H1 (cell line): ENCODE data around the gene HNF1B. TPM values are rescaled to one million over a fixed set of nuclear protein-coding genes. Genes with fewer than 3 reads are reported as not detected.
A peak's percentile ranks its signal among the peaks of the same experiment; 100 is the strongest.

Source experiments
- CTCF ChIA-PET: fragments of 300-600 bp; sonication (Branson Sonifier 250); formaldehyde crosslinking; loops from one replicate; lab custom pipeline; 2021; ENCODE audit not compliant: partially characterized antibody; lab: Charles Lee
- POLR2A ChIA-PET: fragments of 300-600 bp; sonication (Branson Sonifier 250); formaldehyde crosslinking; loops from one replicate; lab custom pipeline; 2021; ENCODE audit warnings: inconsistent platforms; ENCODE audit not compliant: partially characterized antibody; lab: Charles Lee
- DNase-seq, 2 experiments: peaks; one replicate each; pipeline versions ENCODE4 v3.0.0 to v3.0.0-alpha.2; 2010 to 2022; ENCODE audit warnings: low spot score in 2 of 2, low read depth in 1 of 2, mixed read lengths in 1 of 2
- FAIRE-seq: peaks from 2 replicates; lab custom pipeline; 2011; peaks lifted over from hg19 to GRCh38; lab: Jason Lieb, UNC
- H2AFZ ChIP-seq: 2 replicates; pipeline ENCODE4 v1.8.1; 2012; ENCODE audit warnings: low read length, inconsistent platforms
- H2AK5ac ChIP-seq: 2 replicates; pipeline ENCODE4 v1.6.1; 2013; ENCODE audit warnings: low read depth, low read length
- H2BK120ac ChIP-seq: replicated peaks from 2 replicates; pipeline ENCODE3; 2013; ENCODE audit warnings: low read depth, low read length, inconsistent platforms
- H2BK12ac ChIP-seq: 2 replicates; pipeline ENCODE4 v1.6.1; 2013; ENCODE audit warnings: low read depth, low read length
- H2BK15ac ChIP-seq: 2 replicates; pipeline ENCODE4 v1.6.1; 2013; ENCODE audit warnings: low read length
- H2BK20ac ChIP-seq: 2 replicates; pipeline ENCODE4 v1.6.1; 2013; ENCODE audit warnings: low read length
- H2BK5ac ChIP-seq: 2 replicates; pipeline ENCODE4 v1.6.1; 2013; ENCODE audit warnings: low read depth, low read length
- H3K14ac ChIP-seq: 2 replicates; pipeline ENCODE4 v1.6.1; 2013; ENCODE audit warnings: inconsistent platforms; ENCODE audit not compliant: insufficient read length
- H3K18ac ChIP-seq: 2 replicates; pipeline ENCODE4 v1.6.1; 2013; ENCODE audit warnings: low read length; ENCODE audit errors: extremely low read depth
- H3K23ac ChIP-seq: 2 replicates; pipeline ENCODE4 v1.6.1; 2013; ENCODE audit warnings: inconsistent platforms; ENCODE audit not compliant: insufficient read length
- H3K23me2 ChIP-seq: 2 replicates; pipeline ENCODE4 v1.6.1; 2013; ENCODE audit warnings: low read depth, low read length
- H3K27ac ChIP-seq: 2 replicates; pipeline ENCODE4 v1.6.1; 2011; ENCODE audit warnings: low read depth, low read length, inconsistent platforms
- H3K27me3 ChIP-seq, 4 experiments: replicated peaks in 1 of 4; 1 replicate in 1 of 4; 2 replicates in 3 of 4; pipeline versions ENCODE4 v1.6.1 to v1.8.1; 2011 to 2013; ENCODE audit warnings: low read length in 3 of 4, mild to moderate bottlenecking in 3 of 4, inconsistent platforms in 2 of 4, mixed read lengths in 2 of 4, moderate library complexity in 1 of 4; ENCODE audit not compliant: control insufficient read depth in 3 of 4, insufficient read depth in 3 of 4; ENCODE audit errors: extremely low read depth in 1 of 4
- H3K36me3 ChIP-seq, 4 experiments: 2 replicates each; pipeline versions ENCODE4 v1.6.1 to v1.8.1; 2011 to 2013; ENCODE audit warnings: mild to moderate bottlenecking in 4 of 4, low read length in 3 of 4, moderate library complexity in 2 of 4, control low read depth in 1 of 4, inconsistent platforms in 1 of 4; ENCODE audit not compliant: insufficient read depth in 4 of 4, control insufficient read depth in 2 of 4
- H3K4ac ChIP-seq: replicated peaks from 2 replicates; pipeline ENCODE3; 2013; ENCODE audit warnings: low read length, low read depth, mixed read lengths, inconsistent platforms; ENCODE audit not compliant: insufficient read length
- H3K4me1 ChIP-seq, 4 experiments: replicated peaks in 1 of 4; 1 replicate in 1 of 4; 2 replicates in 3 of 4; pipeline versions ENCODE4 v1.6.1 to v1.8.1; 2011 to 2013; ENCODE audit warnings: low read length in 3 of 4, inconsistent platforms in 2 of 4, mixed read lengths in 1 of 4; ENCODE audit not compliant: insufficient read depth in 4 of 4, control insufficient read depth in 3 of 4
- H3K4me2 ChIP-seq, 2 experiments: 2 replicates each; pipeline versions ENCODE4 v1.6.1 to v1.8.1; 2011 to 2013; ENCODE audit warnings: low read depth in 2 of 2, low read length in 2 of 2, control low read depth in 1 of 2, inconsistent platforms in 1 of 2, mild to moderate bottlenecking in 1 of 2; ENCODE audit not compliant: insufficient read depth in 1 of 2
- H3K4me3 ChIP-seq, 4 experiments: fragments of 200-600, 300-600 bp in 1 of 4; sonication (generic), shearing (Covaris generic), sonication (Bioruptor Twin) in 1 of 4; 2 replicates each; pipeline versions ENCODE4 v1.5.1 to v1.8.1; 2011 to 2016; ENCODE audit warnings: low read length in 4 of 4, low read depth in 3 of 4, control low read depth in 2 of 4, inconsistent platforms in 2 of 4, mild to moderate bottlenecking in 2 of 4, mixed read lengths in 1 of 4, moderate library complexity in 1 of 4; ENCODE audit not compliant: insufficient read depth in 2 of 4; ENCODE audit errors: extremely low read depth in 1 of 4
- H3K56ac ChIP-seq: replicated peaks from 2 replicates; pipeline ENCODE3; 2013; ENCODE audit warnings: low read depth, mild to moderate bottlenecking, mixed read lengths, low read length, inconsistent platforms; ENCODE audit not compliant: insufficient read length
- H3K79me1 ChIP-seq: 2 replicates; pipeline ENCODE4 v1.6.1; 2013; ENCODE audit warnings: low read depth, low read length, control low read depth
- H3K79me2 ChIP-seq, 2 experiments: 2 replicates each; pipeline versions ENCODE4 v1.6.1 to v1.8.1; 2012 to 2013; ENCODE audit warnings: low read length in 2 of 2, mild to moderate bottlenecking in 2 of 2, inconsistent platforms in 1 of 2; ENCODE audit not compliant: insufficient read depth in 2 of 2, control insufficient read depth in 1 of 2
- H3K9ac ChIP-seq, 4 experiments: replicated peaks in 1 of 4; 1 replicate in 1 of 4; 2 replicates in 3 of 4; pipeline versions ENCODE4 v1.6.1 to v1.8.1; 2011 to 2013; ENCODE audit warnings: low read depth in 3 of 4, low read length in 3 of 4, control low read depth in 2 of 4, mild to moderate bottlenecking in 2 of 4, moderate library complexity in 2 of 4, inconsistent platforms in 1 of 4; ENCODE audit errors: extremely low read depth in 1 of 4
- H3K9me3 ChIP-seq, 2 experiments: 2 replicates each; pipeline versions ENCODE4 v1.6.1 to v1.8.1; 2012 to 2013; ENCODE audit warnings: mild to moderate bottlenecking in 2 of 2, moderate library complexity in 2 of 2, control low read depth in 1 of 2, inconsistent platforms in 1 of 2, low read depth in 1 of 2, low read length in 1 of 2, mixed read lengths in 1 of 2; ENCODE audit not compliant: insufficient read depth in 2 of 2
- H4K20me1 ChIP-seq, 2 experiments: replicated peaks in 1 of 2; 2 replicates each; pipeline versions ENCODE3 to v1.8.1; 2011 to 2013; ENCODE audit warnings: inconsistent platforms in 2 of 2, low read length in 2 of 2, mild to moderate bottlenecking in 1 of 2; ENCODE audit not compliant: insufficient read depth in 2 of 2, control insufficient read depth in 1 of 2
- H4K5ac ChIP-seq: 2 replicates; pipeline ENCODE4 v1.6.1; 2013; ENCODE audit warnings: low read length, low read depth, mixed read lengths, inconsistent platforms; ENCODE audit not compliant: insufficient read length
- H4K8ac ChIP-seq: 2 replicates; pipeline ENCODE4 v1.8.0; 2013; ENCODE audit warnings: mild to moderate bottlenecking, moderate library complexity, low read length, inconsistent platforms; ENCODE audit not compliant: insufficient read depth; ENCODE audit errors: extremely low read depth
- H4K91ac ChIP-seq: replicated peaks from 2 replicates; pipeline ENCODE3; 2013; ENCODE audit warnings: low read length, mixed read lengths, inconsistent platforms; ENCODE audit not compliant: insufficient read length
- ASH2L ChIP-seq: fragments of 200-600, 300-600 bp; sonication (generic); IDR thresholded peaks from one replicate; pipeline ENCODE4 v1.7.1; 2017; ENCODE audit warnings: low read length
- CBX5 ChIP-seq: fragments of 300-800, 300-1000 bp; sonication (generic); IDR thresholded peaks from 2 replicates; pipeline ENCODE4 v1.7.1; 2016; ENCODE audit warnings: antibody characterized with exemption, low read length, low read depth
- GTF2F1 ChIP-seq: IDR thresholded peaks from 2 replicates; pipeline ENCODE4 v1.6.1; 2012; ENCODE audit warnings: low read depth, low read length, improper control_type of control experiment, borderline replicate concordance
- HDAC6 ChIP-seq: IDR thresholded peaks from one replicate; pipeline ENCODE4 v1.7.1; 2012; ENCODE audit warnings: low read depth, mild to moderate bottlenecking, inconsistent platforms, low read length, moderate library complexity
- JUN ChIP-seq: IDR thresholded peaks from 2 replicates; pipeline ENCODE4 v1.6.1; 2011; ENCODE audit warnings: low read depth, mild to moderate bottlenecking, improper control_type of control experiment, low read length
- KDM1A ChIP-seq: fragments of 200-600, 300-600 bp; sonication (generic); IDR thresholded peaks from 2 replicates; pipeline ENCODE4 v1.7.1; 2016; ENCODE audit warnings: mild to moderate bottlenecking, low read length, borderline replicate concordance
- KDM5A ChIP-seq: fragments of 200-600 bp; IDR thresholded peaks from 2 replicates; pipeline ENCODE4 v1.7.1; 2012; ENCODE audit warnings: mild to moderate bottlenecking, low read length, inconsistent platforms, mixed read lengths
- PHF8 ChIP-seq: fragments of 200-600 bp; sonication (generic); conservative IDR thresholded peaks from 2 replicates; pipeline ENCODE4 v1.7.1; 2012; ENCODE audit warnings: low read depth, mild to moderate bottlenecking, inconsistent platforms, low read length, moderate library complexity
- POLR2AphosphoS5 ChIP-seq: IDR thresholded peaks from 2 replicates; pipeline ENCODE4 v1.6.1; 2011; ENCODE audit warnings: low read depth, low read length
- SIX5 ChIP-seq: IDR thresholded peaks from 2 replicates; pipeline ENCODE4 v1.6.1; 2011; ENCODE audit warnings: mild to moderate bottlenecking, low read depth, low read length
- SRF ChIP-seq: IDR thresholded peaks from 2 replicates; pipeline ENCODE4 v1.6.1; 2011; ENCODE audit warnings: mild to moderate bottlenecking, low read depth, low read length, moderate library complexity
- USF2 ChIP-seq: IDR thresholded peaks from 2 replicates; pipeline ENCODE4 v1.6.1; 2011; ENCODE audit warnings: low read length, improper control_type of control experiment
- WGBS, 2 experiments: shearing (Covaris generic) in 1 of 2; methylation state at CpG; one replicate each; pipeline versions ENCODE4 v1.1.6 to v1.1.7; 2013 to 2015; ENCODE audit warnings: low lambda C conversion rate in 2 of 2, mixed read lengths in 2 of 2, inconsistent platforms in 1 of 2, low coverage in 1 of 2, missing lambda C conversion rate in 1 of 2; ENCODE audit not compliant: insufficient replicate concordance in 2 of 2, insufficient coverage in 1 of 2, insufficient read length in 1 of 2; ENCODE audit errors: extremely low coverage in 1 of 2, missing lambda C conversion rate in 1 of 2; 5-methylcytosine and 5-hydroxymethylcytosine counted together
- polyA plus RNA-seq, 7 experiments: library from polyadenylated mRNA; depleted of rRNA in 3 of 7; stranded (reverse) in 5 of 7; unstranded in 2 of 7; fragments of >200 nt in 5 of 7; fragments of 200-250 nt in 2 of 7; gene quantifications; 1 replicate in 5 of 7; 2 replicates in 1 of 7; 4 replicates in 1 of 7; pipeline versions ENCODE4 v1.2.1 to v1.2.3, GENCODE V29; 2011 to 2013; ENCODE audit warnings: missing spikeins in 2 of 7, mixed read lengths in 2 of 7
- total RNA-seq: library from RNA; stranded (reverse); fragmentation: NEBNext Ultra II Directional; extraction: Animal tissue kit (Norgen Biotek cat#: 25700); gene quantifications from 2 replicates; pipeline ENCODE4 v1.2.1, GENCODE V29; 2021

HNF1B gene
- total and polyA plus RNA-seq, 2 of the 8 experiments (the other 6 are each of a cell fraction or from before 2014, with no cell fraction given), result 0.13 to 0.30 TPM

GRCh38 chr17:37642681-37643080, 102.2 kb downstream of the HNF1B start:
- peak overlapping the region; percentile 87 for H3K27ac ChIP-seq
- H2BK15ac ChIP-seq, result no peak overlapping the region
- peaks cover 4 to 46% of the 10 kb centered on the region in 2 experiments for H3K79me2 ChIP-seq
- no peak overlapping the region for H3K56ac ChIP-seq
- CTCF ChIA-PET, result interaction anchor here (0.6 kb wide), 1 partner anchor 101 kb away, joined by 3 read pairs; no protein-coding TSS in a partner anchor
- peak overlapping the region; percentile 78 to 92 (median 83) for H3K4me3 ChIP-seq
- POLR2A ChIA-PET, result interaction anchor here (2.1 kb wide), 1 partner anchor 33 kb away, joined by 7 read pairs; the partner anchor contains the start of gene SYNRG
- no peak overlapping the region for H2BK120ac ChIP-seq
- no peak for DNase-seq
- H4K8ac ChIP-seq, result no peak overlapping the region
- H3K23me2 ChIP-seq, result no peaks in the 10 kb centered on the region
- no peak overlapping the region for H2BK5ac ChIP-seq
- H3K18ac ChIP-seq, result no peak overlapping the region
- no peak for TF ChIP-seq ASH2L
- TF ChIP-seq GTF2F1, result no peak
- no peak for TF ChIP-seq SIX5
- no peak for TF ChIP-seq KDM1A
- no peak for TF ChIP-seq KDM5A
- TF ChIP-seq POLR2AphosphoS5, result no peak
- no peak for TF ChIP-seq PHF8
- no peak for TF ChIP-seq USF2
- no peak for TF ChIP-seq CBX5
- TF ChIP-seq SRF, result no peak
- TF ChIP-seq HDAC6, result no peak
- TF ChIP-seq JUN, result no peak
- H3K79me1 ChIP-seq, result no peaks in the 10 kb centered on the region
- H2AK5ac ChIP-seq, result no peak overlapping the region
- no peak overlapping the region for H2BK12ac ChIP-seq
- no peaks in the 10 kb centered on the region for H4K20me1 ChIP-seq
- H3K23ac ChIP-seq, result no peak overlapping the region
- no peak overlapping the region for H3K14ac ChIP-seq
- WGBS, 2 experiments, result 7% methylated on average over 7 of the region's 7 CpGs; no CpG with 5 or more reads in 1 of the 2 experiments
- H3K4me1 ChIP-seq, result peaks cover 0 to 3% (median under 1%) of the 10 kb centered on the region in 4 experiments; a peak in 1 of 7 replicates
- peaks cover 0 to 2% (median 0%) of the 10 kb centered on the region in 4 experiments; a peak in 2 of 7 replicates for H3K27me3 ChIP-seq
- H4K5ac ChIP-seq, result no peak overlapping the region
- no peak overlapping the region for H2BK20ac ChIP-seq
- H2AFZ ChIP-seq, result peak overlapping the region; percentile 47
- no peak overlapping the region for H3K4ac ChIP-seq
- H3K9me3 ChIP-seq, result no peaks in the 10 kb centered on the region
- H3K4me2 ChIP-seq, result peak overlapping the region; percentile 50 to 71
- no peak overlapping the region for H4K91ac ChIP-seq
- peak overlapping the region; percentile 80 to 91 (median 85) for H3K9ac ChIP-seq
- peaks cover 3 to 10% (median 5%) of the 10 kb centered on the region in 4 experiments; a peak in 4 of 8 replicates for H3K36me3 ChIP-seq
- FAIRE-seq, result no peak
